ENCODE data around the gene SENP3.
A peak's percentile ranks its signal among the peaks of the same experiment; 100 is the strongest.

The SENP3 gene

GRCh38 chr17:7606280-7606679, 44.6 kb downstream of the SENP3 start:
- no peak for DNase-seq

GRCh38 chr17:7610641-7611040, 48.9 kb downstream of the SENP3 start:
- no peak for DNase-seq

GRCh38 chr17:7611635-7612293, 50.0 kb downstream of the SENP3 start:
- DNase-seq: no peak

- no peak for DNase-seq
Measured at GRCh38 chr17:7612294-7612640, 50.5 kb downstream of the SENP3 start.

DNA sequence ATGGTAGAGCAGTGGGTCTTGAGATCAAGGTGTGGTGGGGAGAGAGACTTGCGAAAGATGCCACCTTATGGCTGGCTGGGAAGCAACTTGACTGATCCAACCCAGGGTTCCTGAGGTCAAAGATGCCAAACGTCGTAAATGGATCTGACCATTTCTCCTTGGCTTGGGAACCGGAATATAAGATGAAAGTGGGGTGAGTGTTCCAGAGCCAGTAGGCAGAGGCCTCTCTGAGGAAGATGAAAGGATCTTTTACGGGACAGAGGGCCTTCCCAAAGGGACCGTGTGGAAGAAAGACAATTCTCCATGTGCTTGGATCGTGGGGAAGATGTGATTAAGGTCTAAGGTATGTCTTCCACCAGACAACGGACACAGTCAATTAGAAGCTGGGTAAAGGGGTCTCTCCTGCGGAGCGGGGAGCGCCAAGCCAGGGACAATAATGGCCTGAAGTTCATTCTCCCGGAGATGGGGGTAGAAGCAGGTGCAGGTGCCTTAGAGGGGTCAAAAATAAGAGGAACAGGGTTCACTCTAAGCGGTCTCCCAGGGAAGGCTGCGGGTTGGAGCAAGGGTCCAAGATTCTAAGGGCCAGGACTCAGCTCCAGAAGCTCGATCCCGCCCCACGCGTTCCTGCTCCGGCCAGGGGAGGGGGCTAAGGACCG, 52.2 kb downstream of the SENP3 start:
- no peak for DNase-seq

- peak; percentile 99 for DNase-seq
Measured at GRCh38 chr17:7614425-7615264, 52.9 kb downstream of the SENP3 start, which contains the start of gene FXR2. Gene FXR2, minus strand, starts transcription at chr17:7614897. Its CDS starts 365 bp downstream, at chr17:7614532.

DNA sequence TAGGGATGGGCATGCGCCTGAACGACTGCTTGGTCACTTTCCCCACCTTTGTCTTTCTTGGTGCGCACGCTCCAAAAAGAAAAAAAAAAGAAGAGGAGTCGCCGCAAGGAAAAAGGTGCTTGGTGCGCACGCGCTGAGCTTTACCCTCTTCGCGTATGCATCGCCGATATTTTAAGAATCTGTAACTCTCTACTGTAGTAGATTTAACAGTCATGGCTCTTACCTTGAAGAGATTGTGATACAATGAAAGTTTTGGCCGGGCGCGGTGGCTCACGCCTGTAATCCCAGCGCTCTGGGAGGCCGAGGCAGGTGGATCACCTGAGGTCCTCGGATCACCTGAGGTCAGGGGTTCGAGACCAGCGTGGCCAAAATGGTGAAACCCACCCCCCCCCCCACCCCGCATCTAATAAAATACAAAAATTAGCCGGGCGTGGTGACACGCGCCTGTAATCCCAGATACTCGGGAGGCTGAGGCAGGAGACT, 53.6 kb downstream of the SENP3 start:
- no peak for DNase-seq

- no peak for DNase-seq
Measured at GRCh38 chr17:7618608-7619007, 56.9 kb downstream of the SENP3 start.

GRCh38 chr17:7620835-7621234, 59.1 kb downstream of the SENP3 start:
- no peak for DNase-seq
